HepG2 (cell line): ENCODE measurements around the gene MIDN. TPM values are rescaled to one million over a fixed set of nuclear protein-coding genes. Genes with fewer than 3 reads are reported as not detected.

Experiments
- ATAC-seq: fragments of 200-7000 bp; cut with Tn5 transposase; 3 replicates; pipeline ENCODE4 v1.9.1; 2020; ENCODE audit warnings: mild to moderate bottlenecking, moderate library complexity
- BruUV-seq: library from RNA; stranded (reverse); fragments of 400-500 nt; replicated peaks from 2 replicates; lab custom pipeline; 2021; lab: Mats Ljungman, UMichigan
- CTCF ChIA-PET: fragments of 300-600 bp; formaldehyde crosslinking; extraction: SDS; loops from one replicate; lab custom pipeline; 2021; ENCODE audit warnings: low total read pairs, inconsistent platforms, low intra/inter-chr PET ratio; lab: Yijun Ruan, JAX
- POLR2A ChIA-PET: fragments of 350-600 bp; sonication (Branson Sonifier 250); formaldehyde crosslinking; loops from one replicate; lab custom pipeline; 2020; ENCODE audit warnings: antibody characterized with exemption, inconsistent platforms; lab: Yijun Ruan, JAX
- DNase-seq: peaks from one replicate; pipeline ENCODE4 v3.0.0-alpha.2; 2015; ENCODE audit warnings: low spot score
- FAIRE-seq: peaks from 3 replicates; lab custom pipeline; 2011; peaks lifted over from hg19 to GRCh38; lab: Jason Lieb, UNC
- H2AFZ ChIP-seq: one replicate; pipeline ENCODE4 v1.6.1; 2011; ENCODE audit warnings: low read length, inconsistent platforms
- H3K27ac ChIP-seq: fragments of 300-600 bp; 3 replicates; pipeline ENCODE4 v1.8.0; 2011; ENCODE audit warnings: mixed run types, mild to moderate bottlenecking, mixed read lengths, low read length, inconsistent platforms; ENCODE audit not compliant: insufficient read depth; ENCODE audit errors: extremely low read length
- H3K27me3 ChIP-seq, 2 experiments: fragments of 200-600 bp in 1 of 2; 2 replicates in 1 of 2; 3 replicates in 1 of 2; pipeline versions ENCODE4 v1.6.0 to v1.8.0; 2011; ENCODE audit warnings: low read length in 2 of 2, mild to moderate bottlenecking in 2 of 2, moderate library complexity in 2 of 2, inconsistent platforms in 1 of 2; ENCODE audit not compliant: insufficient read depth in 2 of 2, control insufficient read depth in 1 of 2
- H3K36me3 ChIP-seq, 2 experiments: fragments of 200-600 bp in 1 of 2; replicated peaks in 1 of 2; 2 replicates in 1 of 2; 3 replicates in 1 of 2; pipeline versions ENCODE4 v1.5.1 to v1.8.0; 2011; ENCODE audit warnings: low read length in 2 of 2, inconsistent platforms in 1 of 2; ENCODE audit not compliant: insufficient read depth in 2 of 2, control insufficient read depth in 1 of 2
- H3K4me1 ChIP-seq: 2 replicates; pipeline ENCODE4 v1.5.1; 2012; ENCODE audit warnings: low read length, inconsistent platforms; ENCODE audit not compliant: insufficient read depth
- H3K4me2 ChIP-seq: 2 replicates; pipeline ENCODE4 v1.6.0; 2011; ENCODE audit warnings: low read depth, low read length, inconsistent platforms
- H3K4me3 ChIP-seq, 3 experiments: fragments of 200-600 bp in 1 of 3; sonication (generic), shearing (Covaris generic) in 1 of 3; replicated peaks in 1 of 3; 2 replicates each; pipeline ENCODE4 v1.5.1; 2011 to 2016; ENCODE audit warnings: low read length in 3 of 3, inconsistent platforms in 2 of 3, low read depth in 2 of 3, mild to moderate bottlenecking in 2 of 3, control low read depth in 1 of 3, mixed read lengths in 1 of 3; ENCODE audit not compliant: insufficient read depth in 1 of 3
- H3K79me2 ChIP-seq: one replicate; pipeline ENCODE4 v1.6.1; 2011; ENCODE audit warnings: low read length, inconsistent platforms; ENCODE audit not compliant: insufficient read depth
- H3K9ac ChIP-seq: 2 replicates; pipeline ENCODE4 v1.6.0; 2011; ENCODE audit warnings: mild to moderate bottlenecking, low read depth, low read length, inconsistent platforms; ENCODE audit not compliant: insufficient read depth
- H3K9me3 ChIP-seq: 2 replicates; pipeline ENCODE4 v1.5.1; 2012; ENCODE audit warnings: mild to moderate bottlenecking, low read length
- H4K20me1 ChIP-seq: 2 replicates; pipeline ENCODE4 v1.6.0; 2011; ENCODE audit warnings: inconsistent platforms, mild to moderate bottlenecking, low read length, moderate library complexity; ENCODE audit not compliant: insufficient read depth
- AGO2 ChIP-seq: fragments of 200-400 bp; formaldehyde crosslinking; optimal IDR thresholded peaks from 2 replicates; pipeline ENCODE3; 2017; ENCODE audit warnings: mild to moderate bottlenecking, low read depth, low read length, moderate library complexity
- PHB2 ChIP-seq: fragments of 450-650 bp; IDR thresholded peaks from 2 replicates; pipeline ENCODE4 v1.6.1; 2018; ENCODE audit not compliant: partially characterized antibody
- RBFOX2 ChIP-seq: fragments of 200-400 bp; formaldehyde crosslinking; IDR thresholded peaks from 2 replicates; pipeline ENCODE4 v1.6.1; 2017; ENCODE audit warnings: low read depth, mild to moderate bottlenecking, low read length
- ZNF180 ChIP-seq: sonication (generic); formaldehyde crosslinking; IDR thresholded peaks from 2 replicates; pipeline ENCODE4 v1.4.0; 2020; ENCODE audit warnings: low read depth, missing genetic modification reagents, borderline replicate concordance
- WGBS: methylation state at CpG from one replicate; pipeline ENCODE4 v1.1.6; 2017; ENCODE audit warnings: low lambda C conversion rate; 5-methylcytosine and 5-hydroxymethylcytosine counted together
- in situ Hi-C: cut with HindIII; loops from 2 replicates; pipeline ENCODE4 v1.10.0; 2017; ENCODE audit warnings: low pct_unique_long_range_greater_than_20kb; ENCODE audit not compliant: extremely low pct_ligation_motif_present
- intact Hi-C: fragments of 100-400 bp; cut with micrococcal nuclease; formaldehyde crosslinking; loops from one replicate; pipeline ENCODE4 v1.10.0; 2022; ENCODE audit not compliant: unreplicated experiment
- polyA plus RNA-seq, 8 experiments: library from polyadenylated mRNA; depleted of rRNA in 3 of 8; stranded (reverse) in 7 of 8; unstranded in 1 of 8; fragments of >200 nt; fragmentation: Illumina TruSeq in 4 of 8; extraction: Trizol in 4 of 8; gene quantifications; 2 replicates each; pipeline versions ENCODE4 v1.2.1 to v1.2.3, GENCODE V29; 2011 to 2016; ENCODE audit warnings: low read depth in 4 of 8, missing spikeins in 1 of 8, mixed read lengths in 1 of 8; ENCODE audit not compliant: insufficient read depth in 1 of 8
- total RNA-seq, 5 experiments: library from RNA; depleted of rRNA; stranded (reverse); fragments of >200 nt; fragmentation: Illumina TruSeq; extraction: Trizol; gene quantifications; 2 replicates each; pipeline ENCODE4 v1.2.3, GENCODE V29; 2016; ENCODE audit warnings: low read depth in 1 of 5
- TF ChIP-seq, protein P1 (sequence below): sonication (generic); formaldehyde crosslinking; IDR thresholded peaks from 2 replicates; pipeline ENCODE4 v1.4.0; 2020; ENCODE audit warnings: mild to moderate bottlenecking, missing genetic modification reagents

MIDN gene
- total and polyA plus RNA-seq, 2 of the 13 experiments (the other 11 are each of a cell fraction or from before 2014, with no cell fraction given): 8.4 to 18.0 TPM

GRCh38 chr19:1221904-1222255 is 26.5 kb upstream of the MIDN start:
- Histone ChIP-seq H4K20me1 (peaks cover 17% of the 10 kb centered on the region), H3K9me3 (no peaks in the 10 kb centered on the region), H3K27me3 (no peaks in the 10 kb centered on the region), H2AFZ (no peak overlapping the region), H3K4me2 (no peak overlapping the region), H3K4me3 (no peak overlapping the region), H3K36me3 (peaks cover 19 to 31% of the 10 kb centered on the region in 2 experiments; a peak in 4 of 5 replicates), H3K27ac (no peak overlapping the region), H3K4me1 (peaks cover 22% of the 10 kb centered on the region), H3K9ac (no peak overlapping the region), H3K79me2 (peaks cover 19% of the 10 kb centered on the region)
- TF ChIP-seq RBFOX2: peak; percentile 51; the same call in 1 of the 2 replicates
- TF ChIP-seq AGO2: peak; percentile 41
- TF ChIP-seq PHB2: no peak
- no peak for DNase-seq
- BruUV-seq: no TSS peak
- ChIA-PET CTCF (interaction anchor here (1.4 kb wide), 1 partner anchor 19 kb away, joined by 17 read pairs; the partner anchor contains the start of gene ATP5F1D), POLR2A (interaction anchor here (2.5 kb wide), 1 partner anchor 47 kb away, joined by 8 read pairs; the partner anchor contains the start of gene CIRBP)
- no peak for ATAC-seq
- intact Hi-C loops: no loop called here
- in situ Hi-C loops: no loop called here
- no peak for FAIRE-seq
- no CpG with 5 or more reads among the region's 22 CpGs for WGBS

GRCh38 chr19:1222394-1222793 is 26.0 kb upstream of the MIDN start:
- Histone ChIP-seq H3K79me2 (peaks cover 14% of the 10 kb centered on the region), H3K9ac (no peak overlapping the region), H3K4me1 (peaks cover 17% of the 10 kb centered on the region), H3K4me3 (no peak overlapping the region), H3K36me3 (peaks cover 19 to 30% of the 10 kb centered on the region in 2 experiments; a peak in 4 of 5 replicates), H3K4me2 (no peak overlapping the region), H3K9me3 (no peaks in the 10 kb centered on the region), H2AFZ (no peak overlapping the region), H3K27ac (no peak overlapping the region), H3K27me3 (no peaks in the 10 kb centered on the region), H4K20me1 (peaks cover 14% of the 10 kb centered on the region)
- POLR2A ChIA-PET: interaction anchor here (2.5 kb wide), 1 partner anchor 47 kb away, joined by 8 read pairs; the partner anchor contains the start of gene CIRBP
- intact Hi-C loops: no loop called here
- WGBS: no CpG with 5 or more reads among the region's 14 CpGs
- DNase-seq (no peak), ATAC-seq (peak; percentile 9; the same call in 1 of the 3 replicates), FAIRE-seq (no peak)
- TF ChIP-seq ZNF180 (CRISPR knock-in tag): no peak
- TF ChIP-seq, protein P1, sequence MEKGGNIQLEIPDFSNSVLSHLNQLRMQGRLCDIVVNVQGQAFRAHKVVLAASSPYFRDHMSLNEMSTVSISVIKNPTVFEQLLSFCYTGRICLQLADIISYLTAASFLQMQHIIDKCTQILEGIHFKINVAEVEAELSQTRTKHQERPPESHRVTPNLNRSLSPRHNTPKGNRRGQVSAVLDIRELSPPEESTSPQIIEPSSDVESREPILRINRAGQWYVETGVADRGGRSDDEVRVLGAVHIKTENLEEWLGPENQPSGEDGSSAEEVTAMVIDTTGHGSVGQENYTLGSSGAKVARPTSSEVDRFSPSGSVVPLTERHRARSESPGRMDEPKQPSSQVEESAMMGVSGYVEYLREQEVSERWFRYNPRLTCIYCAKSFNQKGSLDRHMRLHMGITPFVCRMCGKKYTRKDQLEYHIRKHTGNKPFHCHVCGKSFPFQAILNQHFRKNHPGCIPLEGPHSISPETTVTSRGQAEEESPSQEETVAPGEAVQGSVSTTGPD (CRISPR knock-in tag): no peak
- in situ Hi-C loops: no loop called here
- CTCF ChIA-PET: no interaction called here
- BruUV-seq: no TSS peak
